IMR-90 (cell line): ENCODE data around the gene BSCL2. TPM values are rescaled to one million over a fixed set of nuclear protein-coding genes. Genes with fewer than 3 reads are reported as not detected.

Experiments used
- ATAC-seq: fragments of 200-7000 bp; cut with Tn5 transposase; 2 replicates; pipeline ENCODE4 v1.9.1; 2020; ENCODE audit warnings: low read depth, mild to moderate bottlenecking, moderate library complexity
- BruUV-seq: library from RNA; stranded (reverse); fragments of 400-500 nt; replicated peaks from 2 replicates; lab custom pipeline; 2021; lab: Mats Ljungman, UMichigan
- CTCF ChIA-PET: fragments of 300-600 bp; formaldehyde crosslinking; extraction: SDS; loops from one replicate; lab custom pipeline; 2021; ENCODE audit warnings: antibody characterized with exemption; lab: Yijun Ruan, JAX
- POLR2A ChIA-PET: fragments of 300-600 bp; sonication (Branson Sonifier 250); formaldehyde crosslinking; loops from one replicate; lab custom pipeline; 2022; ENCODE audit warnings: antibody characterized with exemption; ENCODE audit not compliant: unreplicated experiment; lab: Charles Lee
- DNase-seq: peaks from one replicate; pipeline ENCODE4 v3.0.0; 2013
- H2AFZ ChIP-seq: replicated peaks from 2 replicates; pipeline ENCODE3; 2013; ENCODE audit warnings: low read length, mild to moderate bottlenecking; ENCODE audit not compliant: poor library complexity
- H2AK5ac ChIP-seq: 2 replicates; pipeline ENCODE4 v1.6.1; 2013; ENCODE audit warnings: low read depth, low read length, inconsistent platforms
- H2AK9ac ChIP-seq: replicated peaks from 2 replicates; pipeline ENCODE3; 2013; ENCODE audit warnings: mild to moderate bottlenecking, low read depth, low read length, moderate library complexity; ENCODE audit not compliant: poor library complexity
- H2BK120ac ChIP-seq: 2 replicates; pipeline ENCODE4 v1.6.1; 2013; ENCODE audit warnings: low read depth, low read length, inconsistent platforms
- H2BK15ac ChIP-seq: 3 replicates; pipeline ENCODE4 v1.6.1; 2013; ENCODE audit warnings: low read depth, low read length, inconsistent platforms
- H2BK20ac ChIP-seq: 2 replicates; pipeline ENCODE4 v1.6.1; 2013; ENCODE audit warnings: low read depth, mild to moderate bottlenecking, inconsistent platforms, low read length, moderate library complexity
- H2BK5ac ChIP-seq: 2 replicates; pipeline ENCODE4 v1.6.1; 2013; ENCODE audit warnings: mild to moderate bottlenecking, low read depth, low read length, inconsistent platforms; ENCODE audit not compliant: poor library complexity, severe bottlenecking
- H3K14ac ChIP-seq: replicated peaks from 2 replicates; pipeline ENCODE4 v1.6.1; 2013; ENCODE audit warnings: low read depth, low read length, inconsistent platforms
- H3K18ac ChIP-seq: 2 replicates; pipeline ENCODE4 v1.6.1; 2013; ENCODE audit warnings: low read depth, low read length, control low read depth
- H3K23ac ChIP-seq: 2 replicates; pipeline ENCODE4 v1.6.1; 2013; ENCODE audit warnings: low read depth, low read length, inconsistent platforms
- H3K27ac ChIP-seq: 2 replicates; pipeline ENCODE4 v1.5.1; 2013; ENCODE audit warnings: mild to moderate bottlenecking, control low read depth, low read length; ENCODE audit not compliant: insufficient read depth
- H3K27me3 ChIP-seq: 2 replicates; pipeline ENCODE4 v1.6.1; 2013; ENCODE audit warnings: low read length; ENCODE audit not compliant: control insufficient read depth, insufficient read depth
- H3K36me3 ChIP-seq: 2 replicates; pipeline ENCODE4 v1.6.1; 2013; ENCODE audit warnings: low read length, mixed read lengths; ENCODE audit not compliant: control insufficient read depth, insufficient read depth
- H3K4ac ChIP-seq: 2 replicates; pipeline ENCODE4 v1.6.1; 2013; ENCODE audit warnings: low read depth, low read length, inconsistent platforms
- H3K4me1 ChIP-seq: 2 replicates; pipeline ENCODE4 v1.6.1; 2013; ENCODE audit warnings: low read length, mixed read lengths; ENCODE audit not compliant: control insufficient read depth, insufficient read depth
- H3K4me2 ChIP-seq: 2 replicates; pipeline ENCODE4 v1.6.1; 2013; ENCODE audit warnings: low read depth, mild to moderate bottlenecking, control low read depth, low read length, moderate library complexity
- H3K4me3 ChIP-seq: 2 replicates; pipeline ENCODE4 v1.5.1; 2013; ENCODE audit warnings: low read depth, mild to moderate bottlenecking, control low read depth, low read length, moderate library complexity; ENCODE audit not compliant: insufficient read depth
- H3K56ac ChIP-seq: 2 replicates; pipeline ENCODE4 v1.6.1; 2013; ENCODE audit warnings: low read length, inconsistent platforms; ENCODE audit not compliant: insufficient read depth; ENCODE audit errors: extremely low read depth
- H3K79me1 ChIP-seq, 2 experiments: 2 replicates each; pipeline ENCODE4 v1.6.1; 2013; ENCODE audit warnings: low read length in 2 of 2, inconsistent platforms in 1 of 2, low read depth in 1 of 2
- H3K9ac ChIP-seq: 2 replicates; pipeline ENCODE4 v1.6.1; 2013; ENCODE audit warnings: low read depth, low read length, control low read depth
- H3K9me1 ChIP-seq: 2 replicates; pipeline ENCODE4 v1.6.1; 2013; ENCODE audit warnings: low read length, inconsistent platforms; ENCODE audit not compliant: insufficient read depth
- H3K9me3 ChIP-seq: 2 replicates; pipeline ENCODE4 v1.6.1; 2013; ENCODE audit warnings: low read length; ENCODE audit not compliant: control insufficient read depth, insufficient read depth
- H4K20me1 ChIP-seq: 2 replicates; pipeline ENCODE4 v1.6.1; 2013; ENCODE audit warnings: low read length, inconsistent platforms; ENCODE audit not compliant: insufficient read depth
- H4K5ac ChIP-seq: 2 replicates; pipeline ENCODE4 v1.6.1; 2013; ENCODE audit warnings: mild to moderate bottlenecking, low read depth, low read length, control low read depth
- H4K8ac ChIP-seq, 2 experiments: 2 replicates each; pipeline ENCODE4 v1.6.1; 2013; ENCODE audit warnings: low read depth in 2 of 2, low read length in 2 of 2, control low read depth in 1 of 2, inconsistent platforms in 1 of 2
- H4K91ac ChIP-seq: 2 replicates; pipeline ENCODE4 v1.6.1; 2013; ENCODE audit warnings: low read depth, low read length, inconsistent platforms; ENCODE audit not compliant: insufficient read depth
- CHD1 ChIP-seq: IDR thresholded peaks from 2 replicates; pipeline ENCODE4 v1.6.1; 2012; ENCODE audit warnings: low read depth, low read length, improper control_type of control experiment
- MAZ ChIP-seq: IDR thresholded peaks from 2 replicates; pipeline ENCODE4 v1.6.1; 2012; ENCODE audit warnings: low read depth, mild to moderate bottlenecking, low read length, improper control_type of control experiment, moderate library complexity, borderline replicate concordance
- MXI1 ChIP-seq: IDR thresholded peaks from 2 replicates; pipeline ENCODE4 v1.6.1; 2012; ENCODE audit warnings: low read depth, mild to moderate bottlenecking, low read length, moderate library complexity, borderline replicate concordance
- NFE2L2 ChIP-seq: fragments of 150-350 bp; IDR thresholded peaks from 2 replicates; pipeline ENCODE4 v1.6.1; 2016; ENCODE audit warnings: low read depth, mild to moderate bottlenecking, low read length
- POLR2A ChIP-seq: IDR thresholded peaks from 2 replicates; pipeline ENCODE4 v1.6.1; 2012; ENCODE audit warnings: mild to moderate bottlenecking, low read depth, low read length
- RAD21 ChIP-seq: IDR thresholded peaks from 2 replicates; pipeline ENCODE4 v1.6.1; 2012; ENCODE audit warnings: low read length, improper control_type of control experiment
- RFX5 ChIP-seq: IDR thresholded peaks from 2 replicates; pipeline ENCODE4 v1.8.0; 2012; ENCODE audit warnings: low read depth, mild to moderate bottlenecking, low read length, moderate library complexity
- WGBS, 2 experiments: methylation state at CpG; one replicate each; pipeline versions ENCODE4 v1.1.5 to v1.1.7; 2013; ENCODE audit warnings: missing lambda C conversion rate in 2 of 2; ENCODE audit not compliant: insufficient read length in 1 of 2; ENCODE audit errors: extremely low coverage in 2 of 2; 5-methylcytosine and 5-hydroxymethylcytosine counted together
- dilution Hi-C: fragments of 300-500 bp; cut with HindIII; formaldehyde crosslinking; loops from one replicate; pipeline ENCODE4 v1.14.3; 2018; ENCODE audit warnings: low sequenced_read_pairs; ENCODE audit not compliant: unreplicated experiment
- in situ Hi-C: fragments of 300-500 bp; cut with MboI; formaldehyde crosslinking; loops from 3 replicates; pipeline ENCODE4 v1.14.3; 2019; ENCODE audit warnings: low sequenced_read_pairs, inconsistent platforms, mixed read lengths
- intact Hi-C: fragments of 100-400 bp; cut with micrococcal nuclease; formaldehyde crosslinking; loops from 2 replicates; pipeline ENCODE4 v1.10.0; 2022
- polyA plus RNA-seq, 3 experiments: library from polyadenylated mRNA; depleted of rRNA; stranded (reverse); fragments of >200 nt; gene quantifications; 2 replicates each; pipeline ENCODE4 v1.2.3, GENCODE V29; 2012; ENCODE audit warnings: low replicate concordance in 1 of 3
- total RNA-seq: library from RNA; depleted of rRNA; stranded (reverse); fragments of >200 nt; gene quantifications from 2 replicates; pipeline ENCODE4 v1.2.3, GENCODE V29; 2012

Gene BSCL2
- total and polyA plus RNA-seq, 2 of the 4 experiments (the other 2 are of a cell fraction) = 26.2 to 47.1 TPM

- Histone ChIP-seq H2AK9ac (peak overlapping the region; percentile 99), H3K23ac (peak overlapping the region; percentile 89), H3K14ac (peak overlapping the region; percentile 95), H3K56ac (peak overlapping the region; percentile 67), H4K8ac (peak overlapping the region; percentile 66 to 69), H3K4me2 (peak overlapping the region; percentile 88), H3K27me3 (no peaks in the 10 kb centered on the region), H3K4ac (peak overlapping the region; percentile 91), H3K9ac (peak overlapping the region; percentile 79), H2AFZ (peak overlapping the region; percentile 74), H3K9me3 (no peaks in the 10 kb centered on the region), H3K4me1 (peaks cover 8% of the 10 kb centered on the region), H3K36me3 (peaks cover 15% of the 10 kb centered on the region), H2BK120ac (0 out of 2 replicates have a peak overlapping the region, but pooled peaks have one; percentile 3), H4K20me1 (peaks cover 18% of the 10 kb centered on the region), H2BK15ac (no peak overlapping the region), H3K18ac (no peak overlapping the region), H4K5ac (peak overlapping the region; percentile 6; the same call in 1 of the 2 replicates), H2AK5ac (peak overlapping the region; percentile 93), H2BK5ac (peak overlapping the region; percentile 41), H3K79me1 (peaks cover 33 to 59% of the 10 kb centered on the region in 2 experiments), H3K27ac (peak overlapping the region; percentile 68), H4K91ac (peak overlapping the region; percentile 82), H3K4me3 (peak overlapping the region; percentile 73), H2BK20ac (no peak overlapping the region), H3K9me1 (peaks cover 9% of the 10 kb centered on the region)
- DNase-seq = peak; percentile 66
- dilution Hi-C loops = no loop called here
- no TSS peak for BruUV-seq
- in situ Hi-C loops = no loop called here
- ChIA-PET CTCF (interaction anchor here (0.6 to 1.4 kb wide), 4 partner anchors 13 to 219 kb away, joined by 3 to 4 read pairs (median 3); partner anchors contain the start of gene INTS5), POLR2A (interaction anchor here (0.5 to 1.6 kb wide), 8 partner anchors 11 to 313 kb away, joined by 3 to 10 read pairs (median 4); partner anchors contain the start of genes EEF1G, INTS5, MTA2 and UBXN1)
- peak; percentile 27 for ATAC-seq
- intact Hi-C loops = no loop called here
- TF ChIP-seq NFE2L2 = 0 out of 2 replicates have a peak, but pooled peaks have one; percentile 1
- TF ChIP-seq CHD1 = 0 out of 2 replicates have a peak, but pooled peaks have one; percentile 18
- TF ChIP-seq MAZ = peak; percentile 89
- peak; percentile 10; the same call in 1 of the 2 replicates for TF ChIP-seq POLR2A
- no peak for TF ChIP-seq RFX5
- no peak for TF ChIP-seq RAD21
- TF ChIP-seq MXI1 = no peak
- 3% methylated on average over 26 of the region's 39 CpGs; no CpG with 5 or more reads in 1 of the 2 experiments for WGBS, 2 experiments
Observed at GRCh38 chr11:62665599-62666258, 41.5 kb downstream of the BSCL2 start.
